GM10847 (cell line): Measurements from ENCODE around the gene MIXL1.

Experiments used
- POLR2A ChIP-seq: IDR thresholded peaks from 2 replicates; pipeline ENCODE4 v1.6.1; 2011; ENCODE audit not compliant: insufficient read length; ENCODE audit errors: extremely low read depth

The MIXL1 gene

GRCh38 chr1:226209307-226210059 lies 14.0 kb upstream of the MIXL1 start:
- TF ChIP-seq POLR2A: no peak

GRCh38 chr1:226210571-226211176 lies 12.8 kb upstream of the MIXL1 start:
- no peak for TF ChIP-seq POLR2A

GRCh38 chr1:226211181-226211821 lies 12.2 kb upstream of the MIXL1 start:
- no peak for TF ChIP-seq POLR2A

GRCh38 chr1:226212545-226212944 lies 10.9 kb upstream of the MIXL1 start:
- no peak for TF ChIP-seq POLR2A

- no peak for TF ChIP-seq POLR2A
Observed at GRCh38 chr1:226215239-226215638, 8.2 kb upstream of the MIXL1 start.

- no peak for TF ChIP-seq POLR2A
Observed at GRCh38 chr1:226216056-226216455, 7.4 kb upstream of the MIXL1 start.

- no peak for TF ChIP-seq POLR2A
Observed at GRCh38 chr1:226217273-226217672, 6.2 kb upstream of the MIXL1 start.

- TF ChIP-seq POLR2A: no peak
Observed at GRCh38 chr1:226220473-226221189, 2.8 kb upstream of the MIXL1 start.

- no peak for TF ChIP-seq POLR2A
Observed at GRCh38 chr1:226222686-226223085, 778 bp upstream of the MIXL1 start.

GRCh38 chr1:226223786-226224244 lies 351 bp downstream of the MIXL1 start:
- TF ChIP-seq POLR2A: no peak

GRCh38 chr1:226226601-226227000 lies 3.1 kb downstream of the MIXL1 start:
- TF ChIP-seq POLR2A: no peak

- TF ChIP-seq POLR2A: no peak
Observed at GRCh38 chr1:226233293-226233692, 9.8 kb downstream of the MIXL1 start.

GRCh38 chr1:226233806-226234205 lies 10.3 kb downstream of the MIXL1 start:
- no peak for TF ChIP-seq POLR2A

GRCh38 chr1:226236826-226237225 lies 13.4 kb downstream of the MIXL1 start:
- no peak for TF ChIP-seq POLR2A

- TF ChIP-seq POLR2A: no peak
Observed at GRCh38 chr1:226239421-226239820, 16.0 kb downstream of the MIXL1 start.

GRCh38 chr1:226248091-226248490 lies 24.6 kb downstream of the MIXL1 start:
- TF ChIP-seq POLR2A: no peak
